Nephron (organoid): Measurements from ENCODE around the gene MYO1B.
A peak's percentile ranks its signal among the peaks of the same experiment; 100 is the strongest.

Experiments used
- H3K27ac Mint-ChIP-seq, 3 experiments: 2 replicates each; pipeline ENCODE4 v1.8.0; 2020; ENCODE audit warnings: mixed read lengths in 3 of 3, mild to moderate bottlenecking in 2 of 3, moderate library complexity in 1 of 3
- H3K27me3 Mint-ChIP-seq: 2 replicates; pipeline ENCODE4 v1.8.0; 2021; ENCODE audit warnings: low read depth, mild to moderate bottlenecking, moderate library complexity, mixed read lengths
- H3K36me3 Mint-ChIP-seq: 2 replicates; pipeline ENCODE4 v1.8.0; 2020; ENCODE audit warnings: low read depth, mixed read lengths
- H3K4me1 Mint-ChIP-seq: 2 replicates; pipeline ENCODE4 v1.8.0; 2020; ENCODE audit warnings: mixed read lengths
- H3K4me3 Mint-ChIP-seq, 3 experiments: 2 replicates each; pipeline ENCODE4 v1.8.0; 2020; ENCODE audit warnings: mild to moderate bottlenecking in 3 of 3, mixed read lengths in 3 of 3, moderate library complexity in 2 of 3
- H3K9me3 Mint-ChIP-seq: 2 replicates; pipeline ENCODE4 v1.8.0; 2020; ENCODE audit warnings: mixed read lengths
- CTCF ChIP-seq, 3 experiments: fragments of 200-600 bp; sonication (generic); IDR thresholded peaks; one replicate each; pipeline ENCODE4 v1.5.0; 2021; ENCODE audit warnings: antibody characterized with exemption in 3 of 3; ENCODE audit not compliant: unreplicated experiment in 3 of 3

MYO1B gene

GRCh38 chr2:191320881-191321280 is 75.7 kb downstream of the MYO1B start:
- no peak overlapping the region for H3K4me3 Mint-ChIP-seq
- peaks cover 9% of the 10 kb centered on the region for H3K9me3 Mint-ChIP-seq
- peaks cover 54% of the 10 kb centered on the region for H3K4me1 Mint-ChIP-seq
- H3K27ac Mint-ChIP-seq: peak overlapping the region in 2 of 3 experiments; percentile 5 to 7
- no peak for TF ChIP-seq CTCF (IDR thresholded peaks at IDR 0.05; ENCODE audit: unreplicated experiment in 3 of 3)
- H3K36me3 Mint-ChIP-seq: peaks cover 14% of the 10 kb centered on the region
- H3K27me3 Mint-ChIP-seq: peaks cover 4% of the 10 kb centered on the region

- H3K27me3 Mint-ChIP-seq: peaks cover 4% of the 10 kb centered on the region
- H3K27ac Mint-ChIP-seq: peak overlapping the region; percentile 15 to 69 (median 47)
- no peak for TF ChIP-seq CTCF (IDR thresholded peaks at IDR 0.05; ENCODE audit: unreplicated experiment in 3 of 3)
- H3K9me3 Mint-ChIP-seq: peaks cover 9% of the 10 kb centered on the region
- peaks cover 45% of the 10 kb centered on the region for H3K4me1 Mint-ChIP-seq
- H3K36me3 Mint-ChIP-seq: peaks cover 17% of the 10 kb centered on the region
- no peak overlapping the region for H3K4me3 Mint-ChIP-seq
These were observed 76.9 kb downstream of the MYO1B start for GRCh38 chr2:191321861-191322662.

- TF ChIP-seq CTCF (IDR thresholded peaks at IDR 0.05; ENCODE audit: unreplicated experiment in 3 of 3): no peak
- Mint-ChIP-seq H3K27ac (peak overlapping the region in 1 of 3 experiments; percentile 69), H3K4me1 (peaks cover 40% of the 10 kb centered on the region), H3K9me3 (peaks cover 9% of the 10 kb centered on the region), H3K4me3 (no peak overlapping the region), H3K36me3 (peaks cover 17% of the 10 kb centered on the region), H3K27me3 (peaks cover 4% of the 10 kb centered on the region)
These were observed 77.8 kb downstream of the MYO1B start for GRCh38 chr2:191322828-191323506.

- TF ChIP-seq CTCF (IDR thresholded peaks at IDR 0.05; ENCODE audit: unreplicated experiment in 3 of 3): no peak
- Mint-ChIP-seq H3K27me3 (peaks cover 4% of the 10 kb centered on the region), H3K4me3 (no peak overlapping the region), H3K4me1 (peaks cover 21% of the 10 kb centered on the region), H3K36me3 (peaks cover 27% of the 10 kb centered on the region), H3K9me3 (peaks cover 9% of the 10 kb centered on the region), H3K27ac (peak overlapping the region in 2 of 3 experiments; percentile 23 to 64)
These were observed 80.6 kb downstream of the MYO1B start for GRCh38 chr2:191325651-191326365.

- Mint-ChIP-seq H3K9me3 (peaks cover 9% of the 10 kb centered on the region), H3K4me3 (no peak overlapping the region), H3K27me3 (no peaks in the 10 kb centered on the region), H3K36me3 (peaks cover 37% of the 10 kb centered on the region), H3K27ac (no peak overlapping the region), H3K4me1 (peaks cover 9% of the 10 kb centered on the region)
- TF ChIP-seq CTCF (IDR thresholded peaks at IDR 0.05; ENCODE audit: unreplicated experiment in 3 of 3): no peak
These were observed 82.3 kb downstream of the MYO1B start for GRCh38 chr2:191327484-191327883.
